ENCODE measurements around the gene ZFAND3.

ZFAND3 gene

DNA sequence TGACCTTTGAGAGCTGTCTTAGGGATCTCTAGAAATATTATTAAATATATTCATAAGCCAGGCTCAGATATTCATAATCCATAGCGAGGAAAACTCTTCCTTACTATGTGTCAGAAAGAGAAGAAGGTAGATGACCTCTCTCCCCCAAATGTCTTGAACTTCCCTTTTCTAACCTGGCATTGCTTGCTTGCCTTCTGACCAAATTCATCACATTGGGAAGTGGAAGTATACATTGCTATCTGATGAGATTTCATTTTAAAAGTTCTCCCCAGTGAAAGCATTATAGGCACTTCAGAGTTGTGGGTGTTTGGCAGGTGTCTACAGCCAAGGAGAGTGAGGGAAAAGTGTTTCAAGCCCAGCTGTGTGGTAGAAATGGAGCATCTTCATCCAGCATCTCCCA is 197.3 kb downstream of the ZFAND3 start:
- no peak for DNase-seq (ENCODE audit: extremely low read depth, low read depth)
- no peak for TF ChIP-seq CTCF (IDR thresholded peaks at IDR 0.05; ENCODE audit: low read depth, low read length, missing control alignments)
- no peak overlapping the region for H3K4me3 ChIP-seq (replicated peaks; ENCODE audit: low read depth, low read length)

DNA sequence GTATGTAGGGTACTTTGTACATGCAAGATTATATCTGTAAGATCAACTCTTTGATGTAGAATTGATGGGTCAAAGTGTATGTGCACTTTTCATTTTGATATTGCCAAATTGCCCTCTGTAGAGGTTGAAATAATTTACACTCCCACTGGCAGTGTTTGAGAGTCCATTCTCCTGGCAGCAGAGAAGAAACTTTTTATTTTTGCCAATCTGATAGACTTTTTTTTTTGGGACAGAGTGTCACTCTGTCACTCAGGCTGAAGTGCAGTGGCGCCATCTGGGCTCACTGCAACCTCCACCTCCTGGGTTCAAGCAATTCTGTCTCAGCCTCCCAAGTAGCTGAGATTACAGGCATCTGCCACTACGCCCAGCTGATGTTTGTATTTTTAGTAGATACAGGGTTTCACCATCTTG is 199.2 kb downstream of the ZFAND3 start:
- H3K4me3 ChIP-seq (replicated peaks; ENCODE audit: low read depth, low read length): no peak overlapping the region
- no peak for TF ChIP-seq CTCF (IDR thresholded peaks at IDR 0.05; ENCODE audit: low read depth, low read length, missing control alignments)
- DNase-seq (ENCODE audit: extremely low read depth, low read depth): no peak

- no peak for TF ChIP-seq CTCF (IDR thresholded peaks at IDR 0.05; ENCODE audit: low read depth, low read length, missing control alignments)
- DNase-seq (ENCODE audit: extremely low read depth, low read depth): no peak
Measured at GRCh38 chr6:38020593-38020992, 201.1 kb downstream of the ZFAND3 start.

DNA sequence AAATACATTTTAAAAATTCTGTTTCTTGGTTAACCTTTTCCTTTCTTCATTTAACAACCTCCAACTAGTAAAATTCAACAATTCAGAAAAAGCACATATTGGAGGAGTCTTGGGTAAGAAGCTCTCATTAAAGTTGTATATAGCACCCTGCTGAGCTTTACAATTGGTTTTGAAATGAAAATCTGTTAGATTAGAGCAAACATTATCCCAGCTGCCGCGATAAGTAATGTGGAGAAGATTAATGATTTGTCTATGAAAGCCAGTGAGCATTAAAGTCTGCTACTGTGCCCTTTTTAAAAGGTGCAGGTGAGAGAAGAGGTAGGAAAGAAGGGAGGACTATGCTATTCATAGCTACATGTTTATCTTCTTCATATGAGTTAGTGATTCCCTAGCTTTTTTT is 201.5 kb downstream of the ZFAND3 start:
- no peak for DNase-seq (ENCODE audit: extremely low read depth, low read depth)
- no peak overlapping the region for H3K4me3 ChIP-seq (replicated peaks; ENCODE audit: low read depth, low read length)
- TF ChIP-seq CTCF (IDR thresholded peaks at IDR 0.05; ENCODE audit: low read depth, low read length, missing control alignments): no peak

More at GRCh38 chr6:38020593-38020992, 201.1 kb downstream of the ZFAND3 start:
- H3K4me3 ChIP-seq (replicated peaks; ENCODE audit: low read depth, low read length): no peak overlapping the region

- no peak overlapping the region for H3K4me3 ChIP-seq (replicated peaks; ENCODE audit: low read depth, low read length)
- no peak for TF ChIP-seq CTCF (IDR thresholded peaks at IDR 0.05; ENCODE audit: low read depth, low read length, missing control alignments)
- DNase-seq (ENCODE audit: extremely low read depth, low read depth): no peak
Measured at GRCh38 chr6:38021571-38021970, 202.0 kb downstream of the ZFAND3 start.

DNA sequence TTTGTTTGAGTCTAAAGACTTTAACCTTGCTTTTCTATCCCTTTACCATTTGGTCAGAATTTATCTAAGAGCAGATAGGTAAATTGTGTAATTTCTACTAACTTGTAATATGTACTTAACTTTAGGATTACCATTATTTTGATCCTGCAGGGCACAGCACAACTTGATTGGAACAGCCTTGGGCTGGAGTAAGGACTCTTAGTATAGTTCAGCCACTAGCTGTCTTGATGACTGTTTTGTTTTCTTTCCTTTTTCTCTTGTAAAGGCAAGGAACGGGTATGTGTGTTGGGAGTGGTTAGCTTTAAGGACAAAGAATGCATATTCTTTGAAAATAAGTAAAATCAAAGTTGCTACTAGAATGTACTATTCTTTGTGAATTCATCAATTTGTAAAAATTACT is 203.2 kb downstream of the ZFAND3 start:
- no peak for TF ChIP-seq CTCF (IDR thresholded peaks at IDR 0.05; ENCODE audit: low read depth, low read length, missing control alignments)
- DNase-seq (ENCODE audit: extremely low read depth, low read depth): no peak
- no peak overlapping the region for H3K4me3 ChIP-seq (replicated peaks; ENCODE audit: low read depth, low read length)

- no peak overlapping the region for H3K4me3 ChIP-seq (replicated peaks; ENCODE audit: low read depth, low read length)
- DNase-seq (ENCODE audit: extremely low read depth, low read depth): no peak
- no peak for TF ChIP-seq CTCF (IDR thresholded peaks at IDR 0.05; ENCODE audit: low read depth, low read length, missing control alignments)
Measured at GRCh38 chr6:38024908-38025307, 205.4 kb downstream of the ZFAND3 start.

Measured in HFF-Myc (cell line).